ENCODE measurements around the gene ZNF689.
A peak's percentile ranks its signal among the peaks of the same experiment; 100 is the strongest.
"Not testable (repeated sequence)": the region's sequence is repeated elsewhere in the genome, so short reads cannot be mapped to it uniquely, and the experiment has no call there.

Gene ZNF689

DNA sequence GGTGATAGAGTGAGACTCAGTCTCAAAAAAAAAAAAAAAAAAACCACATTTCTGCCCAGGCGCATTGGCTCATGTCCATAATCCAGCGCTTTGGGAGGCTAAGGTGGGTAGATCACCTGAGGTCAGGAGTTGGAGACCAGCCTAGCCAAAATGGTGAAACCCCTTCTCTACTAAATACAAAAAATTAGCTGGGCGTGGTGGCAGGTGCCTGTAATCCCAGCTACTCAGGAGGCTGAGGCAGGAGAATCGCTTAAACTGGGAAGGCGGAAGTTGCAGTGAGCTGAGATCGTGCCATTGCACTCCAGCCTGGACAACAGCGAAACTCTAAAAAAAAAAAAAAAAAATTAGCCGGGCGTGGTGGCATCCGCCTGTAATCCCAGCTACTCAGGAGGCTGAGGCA, 26.9 kb upstream of the ZNF689 start:
- not testable (repeated sequence) for DNase-seq

DNA sequence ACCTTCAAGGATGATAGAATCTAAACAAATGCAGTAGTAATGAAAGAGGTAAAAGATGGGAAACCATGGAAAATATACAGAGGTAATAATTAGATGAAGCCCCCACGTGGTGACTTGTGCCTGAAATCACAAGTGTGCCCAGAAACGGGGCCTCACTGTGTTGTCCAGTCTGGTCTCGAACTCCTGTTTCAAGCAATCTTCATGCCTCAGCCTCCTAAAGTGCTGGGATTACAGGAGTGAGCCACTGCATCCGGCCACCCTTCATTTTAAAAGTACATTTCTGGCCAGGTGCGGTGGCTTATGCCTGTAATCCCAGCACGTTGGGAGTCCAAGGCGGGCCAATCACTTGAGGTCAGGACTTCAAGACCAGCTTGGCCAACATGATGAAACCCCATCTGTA, 26.4 kb upstream of the ZNF689 start:
- no peak for DNase-seq

DNA sequence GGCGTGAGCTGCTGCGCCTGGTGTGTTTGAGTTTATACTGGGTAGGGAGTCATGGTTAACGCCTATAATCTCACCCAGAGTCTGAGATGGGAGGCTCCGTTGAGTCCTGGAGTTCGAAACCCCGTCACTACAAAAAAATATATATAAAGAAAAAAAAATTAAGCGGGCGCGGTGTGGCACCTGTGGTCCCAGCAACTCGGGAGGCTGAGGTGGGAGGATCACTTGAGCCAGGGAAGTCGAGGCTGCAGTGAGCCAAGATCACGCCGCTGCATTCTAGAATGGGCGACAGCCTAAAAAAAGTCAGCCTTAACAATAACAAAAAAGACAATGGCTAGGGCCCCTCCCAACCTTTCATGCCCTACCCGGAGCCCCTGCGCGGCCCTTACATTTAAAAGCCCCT, 23.3 kb upstream of the ZNF689 start:
- no peak for DNase-seq

DNA sequence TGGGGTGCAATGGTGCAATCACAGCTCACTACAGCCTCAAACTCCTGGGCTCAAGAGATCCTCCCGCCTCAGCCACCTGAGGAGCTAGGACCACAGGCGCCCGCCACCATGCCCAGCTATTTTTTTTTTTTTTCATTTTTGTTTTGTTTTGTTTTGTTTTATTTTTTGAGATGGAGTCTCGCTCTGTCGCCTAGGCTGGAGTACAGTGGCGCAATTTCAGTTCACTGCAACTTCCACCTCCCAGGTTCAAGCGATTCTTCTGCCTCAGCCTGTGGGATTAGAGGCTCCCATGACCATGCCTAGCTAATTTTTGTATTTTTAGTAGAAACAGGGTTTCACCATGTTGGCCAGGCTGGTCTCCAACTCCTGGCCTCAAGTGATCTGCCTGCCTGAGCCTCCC, 22.3 kb upstream of the ZNF689 start:
- DNase-seq = not testable (repeated sequence)

DNA sequence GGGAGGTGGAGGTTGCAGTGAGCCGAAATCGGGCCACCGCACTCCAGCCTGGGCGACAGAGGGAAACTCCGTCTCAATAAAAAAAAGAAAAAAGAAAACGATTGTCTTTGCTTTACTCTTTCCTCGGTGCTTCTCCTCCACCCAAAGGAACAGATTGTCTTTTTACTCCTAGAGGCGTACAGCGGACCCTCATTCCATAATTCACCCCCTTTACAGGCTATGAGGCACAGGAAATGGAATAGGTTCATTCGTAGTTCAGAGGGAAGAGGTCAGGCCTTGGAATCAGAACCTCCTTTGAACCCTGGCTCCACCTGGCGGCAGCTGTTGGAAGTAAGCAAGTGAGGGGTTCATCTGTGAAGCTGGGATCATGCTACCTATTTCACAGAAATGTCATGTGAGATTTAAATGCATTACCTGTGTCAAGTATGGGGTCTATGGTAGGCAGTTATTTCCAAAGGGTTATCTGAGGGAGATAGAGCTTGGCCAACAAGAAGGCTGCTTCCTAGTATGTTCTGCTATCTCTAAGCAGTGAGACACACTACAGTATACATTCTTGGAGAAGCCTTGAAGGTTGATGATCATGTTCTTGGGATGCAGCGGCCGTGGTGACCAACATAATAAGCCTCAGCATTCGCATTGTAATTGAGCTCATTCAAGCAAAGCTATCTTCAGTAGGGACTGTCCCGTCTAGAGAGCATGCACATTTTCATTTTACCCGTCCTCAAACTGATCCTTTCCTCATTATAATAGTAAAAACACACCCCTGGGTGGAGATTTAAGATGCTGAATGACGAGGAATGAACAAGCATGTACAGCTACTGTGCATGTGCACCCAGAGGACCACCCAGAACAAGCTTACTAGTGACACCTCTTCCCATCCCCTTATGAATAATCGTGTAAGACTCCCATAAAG, 18.7 kb upstream of the ZNF689 start:
- peak in 51 of 56 donors; percentile 7 to 93 (median 59) for DNase-seq

DNA sequence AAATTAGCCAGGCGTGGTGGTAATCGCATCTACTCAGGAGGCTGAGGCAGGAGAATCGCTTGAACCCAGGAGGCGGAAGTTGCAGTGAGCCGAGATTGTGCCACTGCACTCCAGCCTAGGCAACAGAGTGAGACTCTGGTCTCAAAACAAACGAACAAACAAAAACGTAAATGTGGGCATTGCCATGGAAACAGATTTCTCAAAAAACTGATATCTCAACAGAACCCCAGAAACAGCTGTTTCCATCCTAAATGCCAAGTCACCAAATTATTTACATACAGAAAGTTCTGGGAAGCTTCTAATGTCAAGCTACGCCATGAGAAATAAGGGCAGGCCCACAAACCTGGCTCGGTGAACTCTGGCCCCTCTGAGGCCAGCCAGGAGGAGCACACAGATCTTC, 16.0 kb upstream of the ZNF689 start:
- DNase-seq = no peak

DNA sequence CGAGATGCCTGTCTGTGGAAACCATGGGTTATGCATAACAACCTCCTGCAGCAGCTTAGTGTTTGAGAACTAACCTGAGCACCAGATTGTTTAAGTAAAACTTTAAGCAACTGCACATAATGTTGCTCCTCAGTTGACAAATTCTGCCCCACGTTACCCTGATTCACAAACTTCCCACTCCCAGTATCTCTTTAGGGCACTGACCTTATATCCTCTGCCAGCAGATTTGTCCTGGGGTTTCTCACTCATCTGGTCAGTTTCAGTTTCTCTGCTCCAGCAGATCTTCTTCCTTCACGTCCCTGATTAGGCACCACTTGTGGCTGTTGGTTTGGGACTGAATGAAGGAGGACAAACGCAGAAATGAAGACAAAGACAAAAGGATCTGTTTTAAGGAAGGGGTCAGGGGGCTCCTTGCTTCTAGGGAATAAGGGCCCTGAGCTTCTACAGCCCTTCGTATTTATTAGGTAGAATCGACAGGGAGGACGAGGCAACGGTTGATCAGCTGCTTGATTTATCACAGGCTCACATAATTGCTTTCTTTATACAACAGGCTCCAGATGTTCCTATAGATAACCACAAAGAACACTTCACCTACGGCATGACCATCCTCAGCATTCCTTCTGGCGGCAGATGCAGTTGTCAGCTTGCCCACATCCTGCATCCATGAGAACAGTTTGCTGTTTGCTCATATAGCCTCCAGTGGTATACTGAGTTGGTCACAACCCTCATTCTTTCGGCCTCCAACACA, 13.5 kb upstream of the ZNF689 start:
- DNase-seq = no peak

DNA sequence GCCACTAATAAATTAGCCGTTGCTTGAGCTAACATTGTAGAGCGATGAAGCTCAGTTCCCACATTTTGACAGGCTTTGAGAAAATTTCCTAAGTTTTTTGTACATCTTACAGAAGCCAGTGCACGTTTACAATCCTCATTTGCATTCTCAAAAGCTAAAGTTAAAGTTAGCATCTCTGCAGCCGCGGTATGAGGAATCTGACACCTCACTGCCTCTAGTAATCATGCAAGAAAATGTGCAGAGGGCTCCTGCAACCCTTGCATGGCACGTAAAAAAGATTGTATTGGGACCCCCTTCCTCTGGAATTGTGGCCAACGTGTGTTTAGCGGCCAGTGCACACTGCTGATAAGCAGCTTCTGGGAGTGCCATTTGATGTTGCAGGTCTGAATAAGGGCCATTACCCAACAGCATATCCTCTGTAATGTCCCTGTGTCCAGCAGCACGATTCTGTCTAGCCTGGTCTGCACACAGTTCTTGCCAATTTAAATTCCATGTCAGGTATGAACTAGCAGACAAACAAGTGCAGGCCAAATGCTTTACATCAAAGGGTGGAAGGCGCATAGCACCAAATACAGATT, 12.4 kb upstream of the ZNF689 start:
- DNase-seq = no peak

DNA sequence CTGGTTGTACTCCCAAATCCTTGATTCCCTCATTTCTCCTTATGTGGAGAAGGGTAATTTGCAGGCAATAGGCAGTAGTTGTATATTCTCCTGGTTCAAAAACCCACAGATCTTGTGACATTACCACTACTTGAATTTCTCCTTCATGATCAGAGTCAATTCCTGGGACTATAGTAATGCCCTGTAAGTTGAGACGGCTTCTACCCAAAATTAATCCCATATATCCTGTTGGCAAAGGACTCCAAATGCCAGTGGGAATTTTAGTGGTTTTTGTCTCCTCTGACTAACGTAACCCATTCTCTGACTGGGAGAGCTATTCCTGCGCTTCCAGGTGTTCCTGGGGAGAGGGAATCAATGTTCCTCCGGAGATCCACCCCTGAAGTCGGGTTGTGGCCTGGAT, 11.6 kb upstream of the ZNF689 start:
- DNase-seq = no peak

DNA sequence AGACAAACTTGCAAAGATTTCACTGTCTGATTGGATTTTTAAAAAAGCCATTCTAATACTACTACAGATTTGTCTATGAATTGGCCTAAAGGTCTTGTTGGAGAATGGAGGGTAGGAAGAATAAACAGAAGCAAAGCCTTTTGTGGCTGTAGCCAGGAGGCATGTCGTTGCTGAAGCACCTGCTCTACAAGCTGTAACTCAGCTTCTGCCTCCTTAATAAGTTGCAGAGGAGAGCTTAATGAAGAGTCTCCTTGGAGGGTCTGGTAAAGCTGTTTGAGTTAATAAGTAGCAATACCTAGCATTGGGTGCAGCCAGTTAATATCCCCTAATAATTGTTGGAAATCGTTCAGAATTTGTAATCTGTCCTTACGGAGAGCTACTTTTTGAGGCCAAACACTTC, 10.0 kb upstream of the ZNF689 start:
- DNase-seq = no peak

DNA sequence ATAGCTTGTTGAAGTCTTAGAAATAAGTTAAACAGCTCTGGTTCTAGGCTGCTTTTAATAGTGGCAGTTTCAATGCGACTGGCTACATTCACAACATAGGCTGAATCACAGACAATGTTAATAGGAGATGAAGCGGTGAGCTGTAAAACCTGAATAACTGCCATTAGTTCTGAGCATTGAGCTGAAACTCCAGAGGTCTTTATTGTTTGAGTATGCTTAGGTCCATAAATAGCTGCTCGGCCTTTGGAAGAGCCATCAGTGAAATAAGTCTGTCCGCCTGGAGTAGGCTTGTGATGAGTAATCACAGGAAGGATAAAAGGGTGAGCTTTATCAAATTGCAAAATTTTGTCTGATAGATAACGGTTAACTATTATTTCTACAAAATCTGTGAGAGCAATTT, 9.4 kb upstream of the ZNF689 start:
- DNase-seq = no peak

DNA sequence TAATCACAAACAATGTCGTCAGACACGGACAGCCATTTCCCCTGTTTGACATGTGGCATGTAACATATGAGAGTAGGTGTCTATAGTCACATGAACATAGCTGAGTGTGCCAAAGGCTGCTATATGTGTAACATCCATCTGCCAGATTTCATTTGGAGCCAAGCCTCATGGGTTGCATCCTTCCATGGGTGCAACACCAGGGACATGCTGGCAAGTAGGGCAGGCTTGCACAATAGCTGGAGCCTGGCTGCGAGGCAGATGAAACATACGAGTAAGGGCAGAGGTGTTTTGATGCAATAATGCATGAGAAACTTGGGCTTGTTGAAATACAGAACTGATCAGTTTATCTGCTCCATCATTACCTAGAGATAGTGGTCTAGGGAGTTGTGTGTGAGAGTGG, 9.0 kb upstream of the ZNF689 start:
- DNase-seq = peak in 1 of 56 donors; percentile 21

DNA sequence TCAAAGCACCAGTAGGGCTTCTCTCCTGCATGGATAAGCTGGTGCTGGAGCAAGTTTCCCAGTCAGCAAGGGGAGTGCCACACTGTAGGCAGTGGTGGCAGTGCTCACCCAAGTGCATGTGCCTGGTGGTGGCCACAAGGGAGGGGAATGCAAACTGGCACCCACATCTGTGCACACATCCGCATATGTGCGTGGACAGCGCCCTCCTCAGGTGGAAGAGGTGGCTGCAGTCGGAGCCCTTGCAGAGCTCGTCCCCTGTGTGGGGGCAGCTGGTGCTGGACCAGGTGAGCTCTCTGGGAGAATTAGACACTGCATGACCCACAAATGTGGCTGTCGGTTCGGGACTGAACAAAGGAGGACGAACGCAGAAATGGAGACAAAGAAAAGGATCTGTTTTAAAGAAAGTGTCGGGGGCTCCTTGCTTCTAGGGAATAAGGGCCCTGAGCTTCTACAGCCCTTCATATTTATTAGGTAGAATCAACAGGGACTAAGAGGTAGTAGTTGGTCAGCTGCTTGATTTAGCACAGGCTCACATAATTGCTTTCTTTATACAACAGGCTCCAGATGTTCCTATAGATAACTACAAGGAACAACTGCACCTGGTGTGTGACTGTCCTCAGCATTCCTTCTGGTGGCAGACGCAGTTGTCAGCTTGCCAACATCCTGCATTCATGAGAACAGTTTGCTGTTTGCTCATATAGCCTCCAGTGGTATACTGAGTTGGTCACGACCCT, 5.3 kb upstream of the ZNF689 start:
- DNase-seq = peak in 22 of 56 donors; percentile 4 to 47 (median 15)

DNA sequence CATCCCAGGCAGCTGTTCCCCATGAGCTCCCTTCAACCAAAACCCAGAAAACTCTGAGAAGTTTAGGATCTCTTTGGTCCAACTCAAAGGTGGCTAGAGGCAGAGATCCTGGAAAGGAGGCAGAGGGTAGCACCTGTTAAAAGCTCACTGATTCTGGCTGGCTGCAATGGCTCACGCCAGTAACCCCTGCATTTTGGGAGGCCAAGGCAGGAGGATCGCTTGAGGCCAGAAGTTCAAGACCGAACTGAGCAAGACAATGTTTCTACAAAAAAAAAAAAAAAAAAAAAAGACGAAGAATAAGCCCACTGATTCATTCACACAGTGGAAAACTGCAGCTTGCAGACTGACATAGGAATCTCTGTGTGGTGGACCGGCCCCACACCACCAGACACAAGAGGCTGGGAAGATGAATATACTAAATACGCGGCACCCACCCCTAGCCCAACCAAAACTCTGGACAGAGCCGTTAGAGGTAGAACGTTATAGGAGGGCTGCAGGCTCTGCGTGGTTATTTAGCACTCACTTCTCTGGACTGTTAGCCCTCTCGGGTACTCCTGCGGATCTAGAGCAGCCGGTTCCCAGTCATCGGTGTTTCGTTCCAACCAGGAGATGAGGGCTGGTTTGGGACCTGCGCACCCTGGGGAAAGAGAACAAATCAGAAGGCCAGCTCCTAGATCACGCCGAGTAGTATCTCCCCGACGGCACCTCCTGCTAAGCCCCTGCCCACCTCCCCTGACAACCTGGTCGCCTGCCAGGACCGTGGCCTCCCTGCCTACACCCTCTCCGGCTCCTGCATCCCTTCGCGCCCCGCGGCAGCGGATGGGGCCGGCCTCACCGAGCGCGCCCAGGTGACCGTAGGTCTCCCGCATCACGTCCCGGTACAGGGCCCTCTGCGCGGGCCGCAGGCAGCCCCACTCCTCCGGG, 925 bp downstream of the ZNF689 start:
- DNase-seq = peak in 28 of 56 donors; percentile 21 to 74 (median 48)

DNA sequence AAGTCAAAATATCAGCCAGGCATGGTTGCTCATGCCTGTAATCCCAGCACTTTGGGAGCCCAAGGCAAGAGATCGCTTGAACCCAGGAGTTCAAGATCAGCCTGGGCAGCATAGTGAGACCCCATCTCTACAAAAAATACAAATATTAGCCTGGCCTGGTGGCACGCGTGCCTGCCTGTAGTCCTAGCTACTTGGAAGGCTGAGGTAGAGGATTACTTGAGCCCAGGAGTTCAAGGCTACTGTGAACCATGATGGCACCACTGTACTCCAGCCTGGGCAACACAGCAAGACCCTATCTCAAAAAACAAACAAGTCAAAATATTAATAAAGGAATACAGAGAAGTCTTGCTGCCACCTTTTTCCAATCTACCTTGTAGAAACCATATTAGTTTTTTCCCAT, 4.2 kb downstream of the ZNF689 start:
- DNase-seq = no peak

DNA sequence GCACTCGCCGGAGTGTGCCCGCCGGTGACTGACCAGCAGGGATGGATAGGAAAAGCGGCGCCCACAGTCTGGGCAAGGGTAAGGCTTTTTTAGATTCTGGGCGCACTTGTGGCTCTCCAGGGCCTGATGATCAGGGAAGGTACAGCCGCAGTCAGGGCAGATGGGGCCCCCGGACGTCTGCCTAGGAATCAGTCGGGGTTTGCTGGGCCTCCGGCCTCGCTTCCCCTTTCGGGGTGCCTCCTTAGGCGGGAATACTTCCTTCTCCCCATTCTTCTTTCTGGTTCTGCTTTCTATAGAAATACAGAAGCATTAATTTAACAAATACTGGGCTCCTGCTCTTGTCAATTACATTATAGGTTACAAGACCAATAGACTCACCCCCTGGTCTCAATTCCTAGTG, 5.0 kb downstream of the ZNF689 start:
- DNase-seq = peak in 10 of 56 donors; percentile 9 to 34 (median 16)

DNA sequence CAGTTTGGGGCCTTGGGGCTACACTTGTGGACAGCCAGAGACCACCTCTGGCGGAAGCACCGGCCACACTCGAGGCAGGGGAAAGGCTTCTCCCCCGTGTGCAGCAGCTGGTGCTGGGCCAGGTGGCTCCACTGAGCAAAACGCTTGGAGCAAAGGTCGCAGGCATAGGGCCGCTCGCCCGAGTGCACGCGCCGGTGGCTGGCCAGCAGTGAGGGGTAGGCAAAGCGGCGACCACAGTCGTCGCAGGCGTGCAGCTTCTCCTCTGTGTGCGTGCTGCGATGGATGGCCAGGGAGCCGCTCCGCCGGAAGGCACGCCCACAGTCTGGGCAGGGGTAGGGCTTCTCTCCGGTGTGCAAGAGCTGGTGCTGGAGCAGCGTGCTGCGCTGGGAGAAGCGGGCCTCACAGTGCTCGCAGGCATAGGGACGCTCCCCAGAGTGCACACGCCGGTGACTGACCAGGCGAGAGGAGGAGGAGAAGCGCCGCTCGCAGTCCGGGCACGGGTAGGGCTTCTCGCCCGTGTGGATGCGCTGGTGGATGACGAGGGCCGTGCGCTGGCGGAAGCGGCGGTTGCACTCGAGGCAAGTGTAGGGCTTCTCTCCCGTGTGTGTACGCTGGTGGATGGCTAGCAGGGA, 5.8 kb downstream of the ZNF689 start:
- no peak for DNase-seq

DNA sequence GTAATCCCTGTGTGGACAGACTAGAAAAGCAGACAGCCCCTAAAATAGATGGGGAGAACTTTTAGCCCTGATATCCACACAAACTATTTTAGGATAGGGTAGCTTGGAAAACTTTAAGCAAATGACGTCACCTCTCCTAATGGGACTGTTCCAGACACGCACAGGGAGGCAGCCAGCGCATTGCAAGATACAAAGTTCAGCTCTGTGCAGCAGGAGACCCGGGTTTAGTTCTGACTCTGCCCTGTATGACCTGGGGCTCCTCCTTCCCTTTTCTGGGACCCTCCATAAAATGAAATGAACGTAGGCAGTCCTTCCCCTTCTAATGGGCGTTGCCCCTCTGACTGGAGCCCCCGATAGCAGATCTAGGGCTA, 6.3 kb downstream of the ZNF689 start:
- DNase-seq = no peak

DNA sequence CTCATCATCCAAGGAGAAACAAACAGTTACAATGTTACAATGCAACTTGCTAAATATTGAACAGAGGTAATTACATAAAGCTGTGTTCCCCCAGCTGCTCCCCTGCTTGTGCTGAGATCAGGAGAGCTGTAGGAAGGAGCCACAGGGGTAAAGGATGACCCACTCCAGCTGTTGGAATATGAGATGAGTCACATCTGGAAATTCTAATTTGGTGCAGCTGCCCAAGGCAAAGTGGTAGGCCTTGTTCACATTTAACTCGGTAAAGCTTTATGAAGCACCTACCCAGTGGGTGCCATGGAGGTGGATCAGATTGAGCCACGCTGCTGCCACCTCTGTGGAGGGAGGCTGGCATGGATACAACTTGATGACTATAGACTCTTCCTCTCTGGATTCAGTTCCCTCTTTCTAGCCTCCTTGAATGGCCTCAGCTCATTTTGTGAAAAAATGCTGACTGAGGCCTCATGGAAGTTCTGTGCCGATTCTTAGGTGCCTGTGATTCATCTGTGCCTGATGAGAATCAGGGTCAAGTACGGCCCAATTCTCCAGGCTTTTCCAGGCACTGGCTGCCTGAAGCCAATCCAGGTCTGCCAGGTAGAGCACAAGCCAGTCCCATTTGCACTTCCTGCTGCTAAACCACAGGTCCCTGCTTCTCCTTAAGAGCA, 7.4 kb downstream of the ZNF689 start:
- peak in 1 of 56 donors; percentile 23 for DNase-seq

Measured in amygdala (tissue), 56 donors.